Neural cell (in vitro differentiated cells): ENCODE results near the gene MAPRE3. TPM values are rescaled to one million over a fixed set of nuclear protein-coding genes. Genes with fewer than 3 reads are reported as not detected.

ENCODE experiments used
- H2AFZ ChIP-seq: fragments of 200-600, 300-800 bp; sonication (generic), shearing (Covaris generic); 2 replicates; pipeline ENCODE4 v1.6.0; 2014; ENCODE audit warnings: low read depth, mild to moderate bottlenecking, antibody characterized with exemption, low read length, moderate library complexity
- H3F3A ChIP-seq: fragments of 200-600 bp; shearing (Covaris generic); 2 replicates; pipeline ENCODE4 v1.6.1; 2016; ENCODE audit warnings: mild to moderate bottlenecking, moderate library complexity, mixed read lengths, antibody characterized with exemption, low read length; ENCODE audit not compliant: insufficient read depth, poor library complexity, severe bottlenecking
- H3K27ac ChIP-seq: fragments of 200-600, 300-800 bp; sonication (generic), shearing (Covaris generic); 2 replicates; pipeline ENCODE4 v1.5.1; 2014; ENCODE audit warnings: mild to moderate bottlenecking, low read length, moderate library complexity
- H3K27me3 ChIP-seq: fragments of 300-800, 200-600 bp; sonication (generic), shearing (Covaris generic); 2 replicates; pipeline ENCODE4 v1.6.0; 2014; ENCODE audit warnings: mild to moderate bottlenecking, low read depth, low read length, moderate library complexity; ENCODE audit not compliant: insufficient read depth
- H3K36me3 ChIP-seq: fragments of 300-800, 200-600 bp; sonication (generic), shearing (Covaris generic); 2 replicates; pipeline ENCODE4 v1.5.1; 2014; ENCODE audit warnings: mild to moderate bottlenecking, antibody characterized with exemption, low read length, moderate library complexity; ENCODE audit not compliant: insufficient read depth
- H3K4me2 ChIP-seq: fragments of 300-800, 200-600 bp; sonication (generic), shearing (Covaris generic); 2 replicates; pipeline ENCODE4 v1.6.0; 2014; ENCODE audit warnings: mild to moderate bottlenecking, low read length
- H3K4me3 ChIP-seq: fragments of 300-800, 200-600 bp; sonication (generic), shearing (Covaris generic); 2 replicates; pipeline ENCODE4 v1.5.1; 2014; ENCODE audit warnings: mild to moderate bottlenecking, low read length, moderate library complexity
- H3K79me2 ChIP-seq: fragments of 200-600 bp; shearing (Covaris generic); replicated peaks from 2 replicates; pipeline ENCODE4 v1.6.0; 2014; ENCODE audit warnings: mild to moderate bottlenecking, low read length, moderate library complexity; ENCODE audit not compliant: insufficient read depth
- H3K9ac ChIP-seq: fragments of 300-800, 200-600 bp; sonication (generic), shearing (Covaris generic); 2 replicates; pipeline ENCODE4 v1.6.1; 2016; ENCODE audit warnings: mild to moderate bottlenecking, low read length, mixed read lengths
- H3K9me2 ChIP-seq: fragments of 200-600 bp; shearing (Covaris generic); 2 replicates; pipeline ENCODE4 v1.6.1; 2016; ENCODE audit warnings: mild to moderate bottlenecking, low read length, mixed read lengths; ENCODE audit not compliant: insufficient read depth
- H3K9me3 ChIP-seq: fragments of 200-600, 300-800 bp; sonication (generic), shearing (Covaris generic); 2 replicates; pipeline ENCODE4 v1.6.1; 2016; ENCODE audit warnings: mild to moderate bottlenecking, mixed run types, low read length, moderate library complexity, mixed read lengths
- H4K20me1 ChIP-seq: fragments of 200-600 bp; shearing (Covaris generic); 2 replicates; pipeline ENCODE4 v1.6.1; 2016; ENCODE audit warnings: mild to moderate bottlenecking, mixed run types; ENCODE audit not compliant: insufficient read depth
- EP300 ChIP-seq: fragments of 450-650 bp; conservative IDR thresholded peaks from 2 replicates; pipeline ENCODE4 v1.6.1; 2014; ENCODE audit warnings: antibody characterized with exemption, mild to moderate bottlenecking, moderate library complexity; ENCODE audit not compliant: poor library complexity, severe bottlenecking
- EZH2 ChIP-seq: fragments of 200-600, 300-800 bp; shearing (Covaris generic), sonication (generic); IDR thresholded peaks from 2 replicates; pipeline ENCODE4 v1.6.1; 2014; ENCODE audit warnings: antibody characterized with exemption, low read length, borderline replicate concordance, mild to moderate bottlenecking; ENCODE audit not compliant: insufficient read depth, poor library complexity, severe bottlenecking
- MXI1 ChIP-seq: fragments of 450-650 bp; conservative IDR thresholded peaks from 2 replicates; pipeline ENCODE4 v1.6.1; 2014; ENCODE audit warnings: antibody characterized with exemption, mild to moderate bottlenecking; ENCODE audit not compliant: poor library complexity, severe bottlenecking
- POLR2AphosphoS5 ChIP-seq: IDR thresholded peaks from 2 replicates; pipeline ENCODE4 v1.6.1; 2012
- RAD21 ChIP-seq: fragments of 450-650 bp; conservative IDR thresholded peaks from 2 replicates; pipeline ENCODE4 v1.6.1; 2014; ENCODE audit warnings: antibody characterized with exemption, mild to moderate bottlenecking, moderate library complexity
- SMC3 ChIP-seq: fragments of 450-650 bp; conservative IDR thresholded peaks from 2 replicates; pipeline ENCODE4 v1.6.1; 2014; ENCODE audit warnings: antibody characterized with exemption, mild to moderate bottlenecking, moderate library complexity; ENCODE audit not compliant: poor library complexity
- TAF1 ChIP-seq: IDR thresholded peaks from 2 replicates; pipeline ENCODE4 v1.6.1; 2012; ENCODE audit warnings: low read depth
- polyA plus RNA-seq: library from polyadenylated mRNA; depleted of rRNA; stranded (reverse); fragments of >200 nt; gene quantifications from 2 replicates; pipeline ENCODE4 v1.2.3, GENCODE V29; 2014
- TF ChIP-seq, protein P1 (sequence below): IDR thresholded peaks from 2 replicates; pipeline ENCODE4 v1.6.1; 2012; ENCODE audit warnings: borderline replicate concordance
- TF ChIP-seq, protein P2 (sequence below): fragments of 450-650 bp; IDR thresholded peaks from 2 replicates; pipeline ENCODE4 v1.5.1; 2014; ENCODE audit warnings: antibody characterized with exemption, mild to moderate bottlenecking, moderate library complexity; ENCODE audit not compliant: poor library complexity, severe bottlenecking

Gene MAPRE3
- polyA plus RNA-seq, 1 donor from 2014 or later: 69.2 TPM

DNA sequence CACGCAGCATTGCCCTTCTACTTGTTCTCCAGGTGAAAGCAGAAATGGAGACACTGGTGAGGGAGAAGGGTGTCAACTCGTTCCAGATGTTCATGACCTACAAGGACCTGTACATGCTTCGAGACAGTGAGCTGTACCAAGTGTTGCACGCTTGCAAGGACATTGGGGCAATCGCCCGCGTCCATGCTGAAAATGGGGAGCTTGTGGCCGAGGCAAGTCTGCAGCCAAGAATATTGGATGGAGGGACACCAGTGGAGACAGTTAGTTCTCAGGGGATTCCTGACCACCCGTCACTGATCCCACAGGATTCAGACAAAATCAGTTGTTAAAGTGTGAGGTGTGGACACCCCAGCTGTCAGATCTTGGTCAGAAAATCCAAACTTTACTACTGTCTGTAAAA lies 43.2 kb upstream of the MAPRE3 start:
- Histone ChIP-seq H3K36me3 (peaks cover 11% of the 10 kb centered on the region), H3F3A (no peaks in the 10 kb centered on the region), H3K9ac (no peak overlapping the region), H2AFZ (no peak overlapping the region), H3K9me3 (no peaks in the 10 kb centered on the region), H3K4me2 (no peak overlapping the region), H3K79me2 (peaks cover 11% of the 10 kb centered on the region), H4K20me1 (no peaks in the 10 kb centered on the region), H3K9me2 (no peaks in the 10 kb centered on the region), H3K27ac (no peak overlapping the region), H3K4me3 (no peak overlapping the region), H3K27me3 (no peaks in the 10 kb centered on the region)
- no peak for TF ChIP-seq RAD21
- TF ChIP-seq EP300: no peak
- no peak for TF ChIP-seq TAF1
- no peak for TF ChIP-seq MXI1
- TF ChIP-seq, protein P1, sequence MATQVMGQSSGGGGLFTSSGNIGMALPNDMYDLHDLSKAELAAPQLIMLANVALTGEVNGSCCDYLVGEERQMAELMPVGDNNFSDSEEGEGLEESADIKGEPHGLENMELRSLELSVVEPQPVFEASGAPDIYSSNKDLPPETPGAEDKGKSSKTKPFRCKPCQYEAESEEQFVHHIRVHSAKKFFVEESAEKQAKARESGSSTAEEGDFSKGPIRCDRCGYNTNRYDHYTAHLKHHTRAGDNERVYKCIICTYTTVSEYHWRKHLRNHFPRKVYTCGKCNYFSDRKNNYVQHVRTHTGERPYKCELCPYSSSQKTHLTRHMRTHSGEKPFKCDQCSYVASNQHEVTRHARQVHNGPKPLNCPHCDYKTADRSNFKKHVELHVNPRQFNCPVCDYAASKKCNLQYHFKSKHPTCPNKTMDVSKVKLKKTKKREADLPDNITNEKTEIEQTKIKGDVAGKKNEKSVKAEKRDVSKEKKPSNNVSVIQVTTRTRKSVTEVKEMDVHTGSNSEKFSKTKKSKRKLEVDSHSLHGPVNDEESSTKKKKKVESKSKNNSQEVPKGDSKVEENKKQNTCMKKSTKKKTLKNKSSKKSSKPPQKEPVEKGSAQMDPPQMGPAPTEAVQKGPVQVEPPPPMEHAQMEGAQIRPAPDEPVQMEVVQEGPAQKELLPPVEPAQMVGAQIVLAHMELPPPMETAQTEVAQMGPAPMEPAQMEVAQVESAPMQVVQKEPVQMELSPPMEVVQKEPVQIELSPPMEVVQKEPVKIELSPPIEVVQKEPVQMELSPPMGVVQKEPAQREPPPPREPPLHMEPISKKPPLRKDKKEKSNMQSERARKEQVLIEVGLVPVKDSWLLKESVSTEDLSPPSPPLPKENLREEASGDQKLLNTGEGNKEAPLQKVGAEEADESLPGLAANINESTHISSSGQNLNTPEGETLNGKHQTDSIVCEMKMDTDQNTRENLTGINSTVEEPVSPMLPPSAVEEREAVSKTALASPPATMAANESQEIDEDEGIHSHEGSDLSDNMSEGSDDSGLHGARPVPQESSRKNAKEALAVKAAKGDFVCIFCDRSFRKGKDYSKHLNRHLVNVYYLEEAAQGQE: no peak
- TF ChIP-seq EZH2: no peak
- TF ChIP-seq SMC3: no peak
- no peak for TF ChIP-seq POLR2AphosphoS5
- TF ChIP-seq, protein P2, sequence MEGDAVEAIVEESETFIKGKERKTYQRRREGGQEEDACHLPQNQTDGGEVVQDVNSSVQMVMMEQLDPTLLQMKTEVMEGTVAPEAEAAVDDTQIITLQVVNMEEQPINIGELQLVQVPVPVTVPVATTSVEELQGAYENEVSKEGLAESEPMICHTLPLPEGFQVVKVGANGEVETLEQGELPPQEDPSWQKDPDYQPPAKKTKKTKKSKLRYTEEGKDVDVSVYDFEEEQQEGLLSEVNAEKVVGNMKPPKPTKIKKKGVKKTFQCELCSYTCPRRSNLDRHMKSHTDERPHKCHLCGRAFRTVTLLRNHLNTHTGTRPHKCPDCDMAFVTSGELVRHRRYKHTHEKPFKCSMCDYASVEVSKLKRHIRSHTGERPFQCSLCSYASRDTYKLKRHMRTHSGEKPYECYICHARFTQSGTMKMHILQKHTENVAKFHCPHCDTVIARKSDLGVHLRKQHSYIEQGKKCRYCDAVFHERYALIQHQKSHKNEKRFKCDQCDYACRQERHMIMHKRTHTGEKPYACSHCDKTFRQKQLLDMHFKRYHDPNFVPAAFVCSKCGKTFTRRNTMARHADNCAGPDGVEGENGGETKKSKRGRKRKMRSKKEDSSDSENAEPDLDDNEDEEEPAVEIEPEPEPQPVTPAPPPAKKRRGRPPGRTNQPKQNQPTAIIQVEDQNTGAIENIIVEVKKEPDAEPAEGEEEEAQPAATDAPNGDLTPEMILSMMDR: no peak

DNA sequence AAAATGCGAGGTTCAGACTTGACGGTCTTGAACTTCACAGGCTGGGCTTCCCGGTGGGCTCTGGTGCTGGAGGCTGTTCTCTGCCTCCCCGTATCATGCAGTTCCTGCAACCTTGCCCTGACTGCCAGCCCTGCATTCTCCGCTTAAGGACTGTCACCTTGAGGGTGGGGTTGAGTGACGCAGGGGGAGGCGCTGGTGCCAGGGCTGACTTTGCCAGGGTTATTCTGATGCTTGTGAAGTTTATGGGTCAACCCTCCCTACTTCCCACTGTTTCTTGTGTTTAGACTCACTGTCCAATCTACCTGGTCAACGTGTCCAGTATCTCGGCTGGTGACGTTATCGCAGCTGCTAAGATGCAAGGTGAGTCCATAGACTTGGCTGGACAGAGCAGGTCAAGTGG lies 37.5 kb upstream of the MAPRE3 start:
- H3K4me3 ChIP-seq: no peak overlapping the region
- H3K4me2 ChIP-seq: no peak overlapping the region
- H3K36me3 ChIP-seq: peaks cover 7% of the 10 kb centered on the region
- H4K20me1 ChIP-seq: no peaks in the 10 kb centered on the region
- H3F3A ChIP-seq: no peaks in the 10 kb centered on the region
- H3K27me3 ChIP-seq: no peaks in the 10 kb centered on the region
- no peaks in the 10 kb centered on the region for H3K9me3 ChIP-seq
- no peak overlapping the region for H2AFZ ChIP-seq
- H3K27ac ChIP-seq: no peak overlapping the region
- H3K9me2 ChIP-seq: no peaks in the 10 kb centered on the region
- no peak overlapping the region for H3K9ac ChIP-seq
- H3K79me2 ChIP-seq: no peaks in the 10 kb centered on the region
- TF ChIP-seq POLR2AphosphoS5 (no peak), EP300 (no peak), SMC3 (no peak), MXI1 (no peak), TAF1 (no peak), EZH2 (no peak), RAD21 (no peak)
- TF ChIP-seq, protein P1: no peak
